Measurements from ENCODE around the gene ABCC12.

- TF ChIP-seq EP300 (IDR thresholded peaks at IDR 0.05) (no peak), POLR2AphosphoS5 (IDR thresholded peaks at IDR 0.05) (no peak), CTCF (IDR thresholded peaks at IDR 0.05) (no peak), POLR2A (IDR thresholded peaks at IDR 0.05) (no peak)
Measured at GRCh38 chr16:48106446-48106845, 49.3 kb downstream of the ABCC12 start.
